ENCODE results near the gene CHST5. TPM values are rescaled to one million over a fixed set of nuclear protein-coding genes. Genes with fewer than 3 reads are reported as not detected.

The CHST5 gene
- total and polyA plus RNA-seq, 2 donors (not counting 3 experiments of a cell fraction or from before 2014, with no cell fraction given): 0.23 to 0.29 TPM

- no peaks in the 10 kb centered on the region for H3K27me3 ChIP-seq (ENCODE audit: control insufficient read depth in 2 of 2, insufficient read depth in 2 of 2, low read length in 2 of 2)
- ChIA-PET CTCF (interaction anchor here (1.6 kb wide), 1 partner anchor 9 kb away, joined by 4 read pairs; the partner anchor contains the start of gene GABARAPL2), POLR2A (no interaction called here)
- no peaks in the 10 kb centered on the region for H3K79me2 ChIP-seq (ENCODE audit: control insufficient read depth, insufficient read depth, low read length)
- no peak overlapping the region for H3K4me3 ChIP-seq (replicated peaks in 1 of 3; ENCODE audit: insufficient read depth in 1 of 3, low read depth in 1 of 3, low read length in 3 of 3)
- no TSS peak for BruUV-seq (replicated peaks)
- H3K27ac ChIP-seq (ENCODE audit: insufficient read depth, low read depth, low read length): no peak overlapping the region
- no peak overlapping the region for H3K9ac ChIP-seq (replicated peaks; ENCODE audit: extremely low read depth, insufficient read depth, low read length)
- no peak for FAIRE-seq
- intact Hi-C loops (cut with micrococcal nuclease) (no loop called here), dilution Hi-C loops (cut with MboI; ENCODE audit: extremely low pct_ligation_motif_present, low sequenced_read_pairs) (no loop called here)
- H3K9me1 ChIP-seq (replicated peaks; ENCODE audit: control insufficient read depth, extremely low read depth, insufficient read depth, low read length): no peaks in the 10 kb centered on the region
- no peaks in the 10 kb centered on the region for H3K9me3 ChIP-seq (replicated peaks; ENCODE audit: control insufficient read depth, insufficient read depth, low read length)
- no peaks in the 10 kb centered on the region for H4K20me1 ChIP-seq (replicated peaks; ENCODE audit: control insufficient read depth, extremely low read depth, insufficient read depth, low read length)
- TF ChIP-seq MAX (IDR thresholded peaks at IDR 0.05; ENCODE audit: insufficient read depth, insufficient read length) (no peak), CTCF (IDR thresholded peaks at IDR 0.05; ENCODE audit: extremely low read depth in 1 of 2, insufficient read depth in 1 of 2, low read depth in 1 of 2, low read length in 2 of 2) (no peak), GATA2 (IDR thresholded peaks at IDR 0.05; ENCODE audit: insufficient read depth, insufficient read length, low read depth, low read length) (no peak)
- H3K4me1 ChIP-seq (ENCODE audit: control insufficient read depth, extremely low read depth, insufficient read depth, low read length): no peaks in the 10 kb centered on the region
- H3K4me2 ChIP-seq (ENCODE audit: insufficient read depth, low read length): no peak overlapping the region
- H3K36me3 ChIP-seq (ENCODE audit: control insufficient read depth in 2 of 2, extremely low read depth in 1 of 2, insufficient read depth in 2 of 2, low read length in 2 of 2): peaks cover 18 to 30% of the 10 kb centered on the region in 2 experiments
- H2AFZ ChIP-seq (ENCODE audit: low read depth, low read length): no peak overlapping the region
- DNase-seq (ENCODE audit: low read depth, low spot score): no peak
Measured at GRCh38 chr16:75575958-75576357, 40.0 kb upstream of the CHST5 start.

GRCh38 chr16:75573955-75574354, 38.0 kb upstream of the CHST5 start:
- intact Hi-C loops (cut with micrococcal nuclease) (no loop called here), dilution Hi-C loops (cut with MboI; ENCODE audit: extremely low pct_ligation_motif_present, low sequenced_read_pairs) (no loop called here)
- H3K27ac ChIP-seq (ENCODE audit: insufficient read depth, low read depth, low read length): no peak overlapping the region
- H3K27me3 ChIP-seq (ENCODE audit: control insufficient read depth in 2 of 2, insufficient read depth in 2 of 2, low read length in 2 of 2): no peaks in the 10 kb centered on the region
- H3K79me2 ChIP-seq (ENCODE audit: control insufficient read depth, insufficient read depth, low read length): no peaks in the 10 kb centered on the region
- ChIA-PET POLR2A (no interaction called here), CTCF (interaction anchor here (1.0 kb wide), 2 partner anchors 47 to 59 kb away, joined by 3 read pairs; no protein-coding TSS in a partner anchor)
- no peak overlapping the region for H3K4me2 ChIP-seq (ENCODE audit: insufficient read depth, low read length)
- H3K36me3 ChIP-seq (ENCODE audit: control insufficient read depth in 2 of 2, extremely low read depth in 1 of 2, insufficient read depth in 2 of 2, low read length in 2 of 2): peaks cover 23 to 34% of the 10 kb centered on the region in 2 experiments
- H3K4me1 ChIP-seq (ENCODE audit: control insufficient read depth, extremely low read depth, insufficient read depth, low read length): no peaks in the 10 kb centered on the region
- no peak overlapping the region for H3K4me3 ChIP-seq (replicated peaks in 1 of 3; ENCODE audit: insufficient read depth in 1 of 3, low read depth in 1 of 3, low read length in 3 of 3)
- H3K9me1 ChIP-seq (replicated peaks; ENCODE audit: control insufficient read depth, extremely low read depth, insufficient read depth, low read length): no peaks in the 10 kb centered on the region
- no peak for TF ChIP-seq JUN (IDR thresholded peaks at IDR 0.05; ENCODE audit: borderline replicate concordance, insufficient read depth, insufficient read length, low read depth)
- no peak for TF ChIP-seq EZH2 (IDR thresholded peaks at IDR 0.05; ENCODE audit: borderline replicate concordance, low read depth, low read length, severe bottlenecking)
- TF ChIP-seq MAX (IDR thresholded peaks at IDR 0.05; ENCODE audit: insufficient read depth, insufficient read length): no peak
- TF ChIP-seq POLR2A (IDR thresholded peaks at IDR 0.05; ENCODE audit: low read depth, low read length): no peak
- no peak overlapping the region for H3K9ac ChIP-seq (replicated peaks; ENCODE audit: extremely low read depth, insufficient read depth, low read length)
- no TSS peak for BruUV-seq (replicated peaks)
- no peak for FAIRE-seq
- H2AFZ ChIP-seq (ENCODE audit: low read depth, low read length): no peak overlapping the region
- H4K20me1 ChIP-seq (replicated peaks; ENCODE audit: control insufficient read depth, extremely low read depth, insufficient read depth, low read length): no peaks in the 10 kb centered on the region
- no peak for DNase-seq (ENCODE audit: low read depth, low spot score)
- no peaks in the 10 kb centered on the region for H3K9me3 ChIP-seq (replicated peaks; ENCODE audit: control insufficient read depth, insufficient read depth, low read length)
